Neural progenitor cell (in vitro differentiated cells): ENCODE data around the gene SMIM36.

Experiments
- CTCF ChIP-seq: fragments of 200-600 bp; sonication (generic); IDR thresholded peaks from 2 replicates; pipeline ENCODE4 v1.5.1; 2017; ENCODE audit warnings: antibody characterized with exemption, mild to moderate bottlenecking
- EZH2 ChIP-seq: fragments of 200-600 bp; sonication (generic); IDR thresholded peaks from 2 replicates; pipeline ENCODE4 v1.6.1; 2017; ENCODE audit warnings: antibody characterized with exemption, mild to moderate bottlenecking, moderate library complexity
- EZH2phosphoT487 ChIP-seq: fragments of 200-600 bp; sonication (generic); IDR thresholded peaks from 2 replicates; pipeline ENCODE4 v1.6.1; 2017; ENCODE audit warnings: antibody characterized with exemption

GRCh38 chr17:55433029-55433628 lies 78.1 kb downstream of the SMIM36 start:
- TF ChIP-seq CTCF: no peak
- TF ChIP-seq EZH2: no peak
- no peak for TF ChIP-seq EZH2phosphoT487
